Fibroblast of mammary gland (primary cell): ENCODE data around the gene PDE4A.

Experiments
- DNase-seq: peaks from one replicate; pipeline ENCODE4 v3.0.0-alpha.2; 2010; ENCODE audit warnings: low read depth
- H3K4me3 ChIP-seq: 2 replicates; pipeline ENCODE4 v1.5.1; 2011; ENCODE audit warnings: low read depth, mild to moderate bottlenecking, low read length, moderate library complexity; ENCODE audit not compliant: control insufficient read depth
- TF ChIP-seq, protein P1 (sequence below): conservative IDR thresholded peaks from 2 replicates; pipeline ENCODE4 v1.5.1; 2011; ENCODE audit warnings: low read depth, low read length, inconsistent platforms; ENCODE audit not compliant: control insufficient read depth, insufficient read depth

Gene PDE4A

DNA sequence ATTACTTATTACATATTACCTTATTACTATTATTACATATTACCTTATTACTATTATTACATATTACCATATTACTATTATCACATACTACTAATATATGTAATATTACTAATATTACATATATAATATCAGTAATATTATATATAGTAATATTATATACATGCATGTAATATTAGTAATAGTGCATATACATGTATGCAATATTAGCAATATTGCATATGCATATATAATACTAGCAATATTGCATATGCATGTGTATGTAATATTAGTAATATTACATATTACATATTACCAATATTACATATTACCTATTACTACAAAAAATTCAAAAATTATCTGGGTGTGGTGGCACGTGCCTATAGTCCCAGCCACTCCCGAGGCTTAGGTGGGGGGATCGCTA lies 22.4 kb downstream of the PDE4A start:
- H3K4me3 ChIP-seq, result no peak overlapping the region
- no peak for DNase-seq
- TF ChIP-seq, protein P1, sequence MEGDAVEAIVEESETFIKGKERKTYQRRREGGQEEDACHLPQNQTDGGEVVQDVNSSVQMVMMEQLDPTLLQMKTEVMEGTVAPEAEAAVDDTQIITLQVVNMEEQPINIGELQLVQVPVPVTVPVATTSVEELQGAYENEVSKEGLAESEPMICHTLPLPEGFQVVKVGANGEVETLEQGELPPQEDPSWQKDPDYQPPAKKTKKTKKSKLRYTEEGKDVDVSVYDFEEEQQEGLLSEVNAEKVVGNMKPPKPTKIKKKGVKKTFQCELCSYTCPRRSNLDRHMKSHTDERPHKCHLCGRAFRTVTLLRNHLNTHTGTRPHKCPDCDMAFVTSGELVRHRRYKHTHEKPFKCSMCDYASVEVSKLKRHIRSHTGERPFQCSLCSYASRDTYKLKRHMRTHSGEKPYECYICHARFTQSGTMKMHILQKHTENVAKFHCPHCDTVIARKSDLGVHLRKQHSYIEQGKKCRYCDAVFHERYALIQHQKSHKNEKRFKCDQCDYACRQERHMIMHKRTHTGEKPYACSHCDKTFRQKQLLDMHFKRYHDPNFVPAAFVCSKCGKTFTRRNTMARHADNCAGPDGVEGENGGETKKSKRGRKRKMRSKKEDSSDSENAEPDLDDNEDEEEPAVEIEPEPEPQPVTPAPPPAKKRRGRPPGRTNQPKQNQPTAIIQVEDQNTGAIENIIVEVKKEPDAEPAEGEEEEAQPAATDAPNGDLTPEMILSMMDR, result no peak

DNA sequence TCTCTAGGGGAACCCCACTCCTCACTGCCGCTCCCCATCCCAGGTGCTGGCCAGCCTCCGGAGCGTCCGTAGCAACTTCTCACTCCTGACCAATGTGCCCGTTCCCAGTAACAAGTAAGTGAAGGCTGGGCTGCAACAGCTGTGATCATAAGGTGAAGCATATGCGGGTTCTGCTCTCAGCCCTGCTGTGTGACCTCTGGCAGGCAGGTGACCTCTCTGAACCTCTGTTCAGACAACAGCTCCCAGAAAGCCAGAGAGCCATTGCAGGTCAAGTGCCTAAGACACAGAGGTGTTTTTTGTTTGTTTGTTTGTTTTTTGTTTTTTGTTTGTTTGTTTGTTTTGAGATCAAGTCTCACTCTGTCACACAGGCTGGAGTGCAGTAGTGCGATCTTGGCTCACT lies 28.7 kb downstream of the PDE4A start:
- DNase-seq, result no peak
- TF ChIP-seq, protein P1, result no peak
- no peak overlapping the region for H3K4me3 ChIP-seq

DNA sequence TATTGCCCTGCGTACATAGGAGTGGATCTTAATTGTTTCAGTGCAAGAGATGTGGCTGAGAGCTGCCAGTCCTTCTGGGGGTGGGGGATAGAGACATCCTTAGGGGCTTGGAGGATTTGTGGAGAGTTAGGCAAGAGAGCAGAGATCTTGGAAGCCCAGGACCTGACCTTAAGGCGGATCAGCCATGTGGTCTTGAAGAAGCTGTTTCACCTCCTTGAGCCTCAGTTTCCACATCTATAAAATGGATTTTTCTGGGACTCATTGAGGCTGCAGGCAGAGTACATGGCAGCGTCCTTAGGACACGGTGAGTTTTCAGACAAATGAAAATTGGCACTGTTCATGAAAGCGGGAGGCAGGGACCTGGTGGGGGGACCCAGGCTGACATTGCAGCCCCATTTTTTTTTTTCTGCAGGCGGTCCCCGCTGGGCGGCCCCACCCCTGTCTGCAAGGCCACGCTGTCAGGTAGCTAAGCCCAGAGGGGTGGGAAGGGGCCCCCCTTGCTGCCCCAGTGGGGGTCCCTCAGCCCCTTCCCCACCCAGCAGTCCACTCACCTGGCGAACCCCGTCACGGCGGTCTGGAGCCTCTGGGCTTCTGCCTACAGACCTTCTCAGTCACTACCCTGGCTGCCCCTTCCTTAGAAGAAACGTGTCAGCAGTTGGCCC lies 30.0 kb downstream of the PDE4A start:
- TF ChIP-seq, protein P1, result no peak
- DNase-seq, result no peak
- no peak overlapping the region for H3K4me3 ChIP-seq

DNA sequence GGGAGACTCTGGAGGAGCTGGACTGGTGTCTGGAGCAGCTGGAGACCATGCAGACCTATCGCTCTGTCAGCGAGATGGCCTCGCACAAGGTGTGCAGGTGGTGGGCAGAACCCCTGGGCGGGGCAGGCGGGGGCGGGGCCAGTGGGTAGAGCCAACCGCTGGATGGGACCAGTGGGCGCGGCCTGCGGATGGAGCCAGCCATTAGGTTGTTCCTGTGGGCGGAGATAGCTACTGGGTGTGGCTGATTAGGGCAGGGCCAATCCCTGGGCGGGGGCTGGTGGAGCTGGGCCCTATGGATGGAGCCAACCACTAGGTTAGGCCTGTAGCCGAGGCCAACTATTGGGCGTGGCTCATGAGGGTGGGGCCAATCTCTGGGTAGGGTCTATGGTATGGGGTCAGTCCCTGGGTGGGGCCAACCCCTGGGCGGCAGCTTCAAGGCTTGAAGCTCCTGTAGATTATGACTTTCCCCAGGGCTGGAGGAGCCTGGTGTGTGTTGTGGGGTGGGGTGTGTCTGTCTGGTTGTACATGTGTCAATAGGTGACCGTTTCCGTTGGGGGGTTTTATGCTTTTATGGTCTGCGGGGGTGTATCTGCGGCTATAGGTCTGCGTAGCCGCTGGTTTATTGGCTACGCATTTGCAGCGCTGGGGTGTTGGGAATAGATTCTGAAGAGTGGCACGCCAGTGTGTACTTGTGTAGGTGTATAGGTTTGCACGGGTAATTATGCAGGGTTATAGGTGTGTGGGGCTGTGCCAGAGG lies 30.7 kb downstream of the PDE4A start:
- TF ChIP-seq, protein P1, result no peak
- H3K4me3 ChIP-seq, result no peak overlapping the region
- no peak for DNase-seq

DNA sequence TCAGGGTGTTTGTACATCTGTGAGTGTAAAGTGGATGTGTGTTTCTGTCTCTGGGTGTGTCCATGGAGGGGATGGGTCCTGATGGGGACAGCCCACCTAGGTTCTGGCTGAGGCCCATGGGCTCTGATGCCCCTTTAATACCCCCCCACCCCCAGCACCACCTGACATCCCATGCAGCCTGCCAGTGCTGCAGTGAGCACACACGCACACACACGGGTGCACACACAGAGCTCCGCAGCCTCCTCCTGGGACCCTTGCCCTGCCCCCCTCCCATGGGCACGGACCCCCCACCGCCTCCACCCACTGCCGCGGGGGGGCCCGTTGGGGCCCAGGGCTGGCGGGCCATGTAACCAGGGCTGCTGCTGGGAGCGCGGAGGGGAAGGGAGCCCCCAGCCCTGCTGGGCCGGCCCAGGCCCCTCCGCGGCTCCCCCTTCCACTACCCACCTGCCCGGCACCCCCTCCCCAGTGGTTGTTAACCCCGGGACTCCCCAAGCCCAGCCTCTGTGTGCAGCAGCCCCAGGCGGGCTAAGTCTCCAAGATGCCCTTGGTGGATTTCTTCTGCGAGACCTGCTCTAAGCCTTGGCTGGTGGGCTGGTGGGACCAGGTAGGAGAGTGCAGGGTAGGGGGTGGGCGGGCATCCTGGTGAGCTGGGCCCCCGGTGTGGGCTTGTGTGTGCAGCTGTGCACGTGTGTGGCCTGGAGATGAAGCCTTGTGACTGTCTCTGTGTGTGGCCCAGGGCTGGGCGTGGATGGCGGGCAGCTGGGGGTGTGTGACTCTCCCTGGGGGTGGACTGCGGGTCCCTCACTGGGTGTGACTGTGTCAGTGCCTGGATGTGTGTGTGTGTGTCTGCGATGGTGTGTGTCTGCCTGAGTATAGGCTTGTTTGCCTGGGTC lies 32.6 kb downstream of the PDE4A start:
- H3K4me3 ChIP-seq, result no peak overlapping the region
- TF ChIP-seq, protein P1, result no peak
- no peak for DNase-seq

DNA sequence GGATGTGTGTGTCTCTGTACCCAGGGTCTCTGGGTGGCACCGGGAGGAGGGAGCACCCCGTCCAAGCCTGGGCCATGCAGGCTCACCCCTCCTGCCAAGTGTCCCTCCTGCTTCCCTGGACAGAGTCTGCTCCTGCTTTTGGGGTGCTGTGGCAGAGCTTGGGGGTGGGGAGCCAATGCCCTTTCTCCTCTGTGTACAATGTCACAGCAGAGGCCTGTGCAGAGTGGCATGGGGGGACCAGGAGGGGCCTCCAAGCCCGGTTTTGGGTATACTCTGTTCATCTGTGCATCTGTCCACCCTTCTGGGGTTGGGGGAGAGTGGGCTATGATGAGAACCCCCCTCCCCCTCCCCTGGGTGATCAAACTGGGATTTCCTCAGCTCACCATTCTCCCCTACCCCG lies 33.5 kb downstream of the PDE4A start:
- TF ChIP-seq, protein P1, result no peak
- DNase-seq, result no peak
- H3K4me3 ChIP-seq, result no peak overlapping the region
